Measurements from ENCODE around the gene NFE2L3.
A peak's percentile ranks its signal among the peaks of the same experiment; 100 is the strongest.
"Not testable (repeated sequence)": the region's sequence is repeated elsewhere in the genome, so short reads cannot be mapped to it uniquely, and the experiment has no call there.

NFE2L3 gene

DNA sequence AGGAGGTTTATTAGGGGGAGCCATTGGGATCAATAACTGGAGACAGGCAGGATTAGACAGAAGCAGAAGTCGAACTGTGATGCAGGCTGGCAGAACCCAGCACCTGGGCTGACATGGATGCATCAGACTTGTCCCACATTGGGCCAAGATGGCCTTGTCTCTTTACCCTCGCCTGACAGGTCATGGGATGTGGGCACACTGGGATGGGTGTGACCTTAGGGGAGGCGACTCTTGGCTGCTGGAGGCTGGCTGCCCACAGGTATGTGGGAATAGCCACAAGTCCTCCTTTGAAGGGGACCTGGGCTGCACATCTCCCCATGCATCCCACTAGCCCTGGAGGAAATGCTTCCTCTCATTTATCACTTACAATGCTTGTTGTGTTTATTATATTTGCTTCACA lies 17.3 kb downstream of the NFE2L3 start:
- DNase-seq, result no peak

DNA sequence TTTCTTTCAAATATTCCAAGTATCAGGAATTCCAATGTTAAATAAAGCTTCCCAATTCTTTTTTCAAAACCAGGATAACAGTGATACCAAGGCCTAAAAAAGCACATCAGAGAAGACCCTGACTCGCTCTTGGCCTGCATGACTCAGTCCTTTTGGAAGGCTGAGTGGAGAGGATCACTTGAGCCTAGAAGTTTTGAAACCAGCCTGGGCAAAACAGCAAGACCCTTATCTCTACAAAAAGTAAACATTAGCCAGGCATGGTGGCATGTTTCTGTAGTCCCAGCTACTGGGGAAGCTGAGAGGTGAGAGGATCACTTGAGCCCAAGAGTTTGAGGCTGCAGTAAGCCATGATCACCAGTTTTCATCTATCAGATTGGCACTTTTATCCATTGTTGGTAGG lies 18.7 kb downstream of the NFE2L3 start:
- no peak for DNase-seq

DNA sequence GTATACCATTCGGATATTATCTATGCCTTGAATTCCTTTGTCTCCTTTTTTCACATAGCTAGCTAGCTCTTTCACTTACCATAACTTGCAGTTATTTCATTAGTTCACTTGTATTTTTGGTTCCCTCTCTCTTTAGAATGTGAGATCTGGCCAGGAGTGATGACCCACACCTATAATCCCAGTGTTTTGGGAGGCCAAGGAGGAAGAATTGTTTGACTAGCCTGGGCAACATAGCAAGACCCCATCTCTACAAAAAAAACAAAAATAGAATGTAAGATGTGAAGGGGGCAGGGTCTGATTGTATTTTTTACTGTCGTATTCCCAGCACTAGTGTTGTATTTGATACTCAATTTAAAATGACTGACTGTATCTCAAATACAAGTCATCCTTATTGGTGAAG lies 19.6 kb downstream of the NFE2L3 start:
- no peak for DNase-seq

DNA sequence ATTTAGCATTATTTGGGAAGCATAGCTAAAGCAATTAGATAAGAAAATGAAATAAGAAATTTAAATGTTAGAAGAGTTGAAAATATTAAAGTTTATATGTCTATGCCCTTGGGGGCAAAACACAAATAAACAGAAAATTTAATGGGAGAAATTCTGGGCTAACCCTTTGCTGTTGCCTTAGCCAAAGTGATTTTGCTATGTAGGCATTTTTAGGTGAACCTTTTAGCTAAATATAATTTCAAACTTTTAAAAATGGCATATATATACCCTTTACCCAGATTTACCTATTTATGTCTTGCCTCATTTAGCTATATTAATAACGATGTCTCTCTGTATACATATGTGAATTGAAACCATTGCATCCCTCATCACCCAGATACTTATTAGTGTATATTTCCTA lies 20.1 kb downstream of the NFE2L3 start:
- DNase-seq, result no peak

DNA sequence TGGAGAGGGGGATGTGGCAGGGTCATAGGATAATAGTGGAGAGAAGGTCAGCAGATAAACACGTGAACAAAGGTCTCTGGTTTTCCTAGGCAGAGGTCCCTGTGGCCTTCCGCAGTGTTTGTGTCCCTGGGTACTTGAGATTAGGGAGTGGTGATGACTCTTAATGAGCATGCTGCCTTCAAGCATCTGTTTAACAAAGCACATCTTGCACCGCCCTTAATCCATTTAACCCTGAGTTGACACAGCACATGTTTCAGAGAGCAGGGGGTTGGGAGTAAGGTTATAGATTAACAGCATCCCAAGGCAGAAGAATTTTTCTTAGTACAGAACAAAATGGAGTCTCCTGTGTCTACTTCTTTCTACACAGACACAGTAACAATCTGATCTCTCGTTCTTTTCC lies 23.9 kb downstream of the NFE2L3 start:
- not testable (repeated sequence) for DNase-seq

DNA sequence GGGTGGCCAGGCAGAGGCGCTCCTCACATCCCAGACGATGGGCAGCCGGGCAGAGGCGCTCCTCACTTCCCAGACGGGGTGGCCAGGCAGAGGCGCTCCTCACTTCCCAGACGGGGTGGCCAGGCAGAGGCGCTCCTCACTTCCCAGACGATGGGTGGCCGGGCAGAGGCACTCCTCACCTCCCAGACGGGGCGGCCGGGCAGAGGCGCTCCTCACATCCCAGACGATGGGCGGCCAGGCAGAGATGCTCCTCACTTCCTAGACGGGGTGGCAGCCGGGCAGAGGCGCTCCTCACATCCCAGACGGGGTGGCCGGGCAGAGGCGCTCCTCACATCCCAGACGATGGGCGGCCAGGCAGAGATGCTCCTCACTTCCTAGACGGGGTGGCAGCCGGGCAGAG lies 24.7 kb downstream of the NFE2L3 start:
- not testable (repeated sequence) for DNase-seq

DNA sequence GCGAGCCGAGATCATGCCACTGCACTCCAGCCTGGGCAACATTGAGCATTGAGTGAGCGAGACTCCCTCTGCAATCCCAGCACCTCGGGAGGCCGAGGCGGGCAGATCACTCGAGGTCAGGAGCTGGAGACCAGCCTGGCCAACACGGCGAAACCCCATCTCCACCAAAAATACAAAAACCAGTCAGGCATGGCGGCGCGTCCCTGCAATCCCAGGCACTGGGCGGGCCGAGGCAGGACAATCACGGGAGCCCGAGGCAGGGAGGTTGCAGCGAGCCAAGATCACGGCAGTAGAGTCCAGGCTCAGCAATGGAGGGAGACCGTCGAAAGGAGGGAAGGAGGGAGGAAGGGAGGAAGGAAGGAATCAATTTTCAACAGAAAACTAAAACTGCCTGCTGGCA lies 25.3 kb downstream of the NFE2L3 start:
- DNase-seq, result not testable (repeated sequence)

DNA sequence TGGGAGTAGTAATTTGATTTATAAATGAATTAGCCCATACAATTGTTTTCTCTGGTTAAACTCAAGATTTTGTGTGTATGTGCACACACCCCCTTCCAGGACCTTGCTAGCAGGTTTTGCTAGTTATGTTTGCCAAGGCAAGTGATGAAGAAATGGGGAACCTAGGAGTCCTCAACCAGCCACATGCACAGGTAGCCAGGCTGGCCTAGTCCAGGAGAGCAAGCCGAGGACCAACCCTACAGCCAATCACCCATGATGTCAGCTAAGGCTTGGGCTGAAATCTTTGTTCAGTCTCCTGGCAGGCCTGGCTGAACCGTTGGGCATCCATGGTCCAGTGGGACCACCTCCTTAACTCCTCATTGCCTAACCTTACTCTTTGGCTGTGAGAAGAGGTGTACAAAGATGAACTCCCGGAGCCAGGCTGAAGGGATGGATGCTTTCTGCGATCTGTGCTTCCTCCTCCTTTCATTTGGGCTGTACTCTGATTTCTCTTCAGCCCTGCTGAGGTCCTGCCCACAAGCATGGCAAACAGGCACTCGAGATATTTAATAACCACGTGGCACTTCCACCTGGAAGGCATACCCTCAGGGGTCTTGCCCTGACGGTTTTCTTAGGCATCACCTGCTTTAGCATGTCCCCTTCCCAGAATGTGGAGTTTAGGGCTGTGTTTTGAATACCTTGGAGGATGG lies 26.4 kb downstream of the NFE2L3 start:
- DNase-seq, result no peak

DNA sequence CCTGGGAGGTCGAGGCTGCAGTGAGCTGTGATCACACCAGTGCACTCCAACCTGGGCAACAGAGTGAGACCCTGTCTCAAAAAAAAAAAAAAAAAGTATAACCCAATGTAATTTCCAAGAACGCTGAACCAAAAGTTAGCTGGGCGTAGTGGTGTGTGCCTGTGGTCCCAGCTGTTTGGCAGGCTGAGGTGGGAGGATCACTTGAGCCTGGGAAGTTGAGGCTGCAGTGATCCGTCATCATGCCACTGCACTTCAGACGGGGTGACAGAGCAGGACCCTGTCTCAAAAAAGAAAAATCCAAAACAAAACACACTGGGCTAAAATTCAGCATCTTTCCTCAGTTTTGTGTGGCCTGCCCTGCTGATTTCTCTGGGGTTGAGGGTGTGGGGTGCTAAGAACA lies 27.4 kb downstream of the NFE2L3 start:
- no peak for DNase-seq

DNA sequence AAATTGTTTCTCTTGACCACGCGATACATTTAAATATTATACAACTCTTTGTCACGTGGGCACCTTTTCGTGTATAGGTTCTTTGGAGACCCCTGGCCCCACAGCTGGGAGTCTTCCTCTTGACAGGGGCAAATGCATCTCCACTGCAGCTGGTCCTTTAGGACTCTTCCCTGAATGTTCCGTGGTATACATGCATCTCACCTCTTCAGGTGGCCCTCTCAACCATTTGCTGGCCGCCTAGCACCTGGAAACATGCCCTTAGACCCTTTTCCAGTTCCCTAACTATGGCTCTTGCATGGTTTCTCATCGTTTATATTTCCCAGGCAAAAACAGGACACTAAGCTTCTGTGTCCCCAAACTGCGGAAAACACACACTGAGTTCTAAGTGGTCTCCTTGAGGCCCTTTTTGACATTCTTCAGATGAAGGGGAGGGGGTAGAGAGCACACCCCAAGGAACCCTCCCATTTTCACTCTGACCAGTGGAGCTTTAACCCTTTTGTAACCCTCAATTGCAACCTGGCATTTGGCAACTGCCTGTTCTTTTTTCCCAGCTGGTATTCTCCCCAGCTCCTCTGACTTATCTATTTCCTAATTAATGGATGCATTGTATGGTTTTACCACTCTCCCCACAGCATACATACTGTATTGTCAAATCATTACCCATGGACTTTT lies 28.0 kb downstream of the NFE2L3 start:
- DNase-seq, result no peak

DNA sequence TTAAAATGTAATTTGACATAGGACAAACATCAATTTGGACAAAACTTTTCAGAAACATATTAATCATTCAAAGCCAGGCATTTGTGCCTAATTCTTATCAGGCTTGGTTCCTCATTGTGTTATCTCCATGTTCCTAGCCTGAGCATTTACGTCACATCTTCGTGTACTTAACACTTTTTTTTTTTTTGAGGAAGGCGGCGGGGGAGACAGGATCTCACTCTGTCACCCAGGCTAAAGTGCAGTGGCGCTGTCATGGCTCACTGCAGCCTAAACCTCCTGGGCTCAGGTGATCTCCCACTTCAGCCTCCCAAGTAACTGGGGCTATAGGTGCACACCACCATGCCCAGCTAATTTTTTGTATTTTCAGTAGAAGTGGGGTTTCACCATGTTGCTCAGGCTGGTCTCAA lies 28.8 kb downstream of the NFE2L3 start:
- no peak for DNase-seq

DNA sequence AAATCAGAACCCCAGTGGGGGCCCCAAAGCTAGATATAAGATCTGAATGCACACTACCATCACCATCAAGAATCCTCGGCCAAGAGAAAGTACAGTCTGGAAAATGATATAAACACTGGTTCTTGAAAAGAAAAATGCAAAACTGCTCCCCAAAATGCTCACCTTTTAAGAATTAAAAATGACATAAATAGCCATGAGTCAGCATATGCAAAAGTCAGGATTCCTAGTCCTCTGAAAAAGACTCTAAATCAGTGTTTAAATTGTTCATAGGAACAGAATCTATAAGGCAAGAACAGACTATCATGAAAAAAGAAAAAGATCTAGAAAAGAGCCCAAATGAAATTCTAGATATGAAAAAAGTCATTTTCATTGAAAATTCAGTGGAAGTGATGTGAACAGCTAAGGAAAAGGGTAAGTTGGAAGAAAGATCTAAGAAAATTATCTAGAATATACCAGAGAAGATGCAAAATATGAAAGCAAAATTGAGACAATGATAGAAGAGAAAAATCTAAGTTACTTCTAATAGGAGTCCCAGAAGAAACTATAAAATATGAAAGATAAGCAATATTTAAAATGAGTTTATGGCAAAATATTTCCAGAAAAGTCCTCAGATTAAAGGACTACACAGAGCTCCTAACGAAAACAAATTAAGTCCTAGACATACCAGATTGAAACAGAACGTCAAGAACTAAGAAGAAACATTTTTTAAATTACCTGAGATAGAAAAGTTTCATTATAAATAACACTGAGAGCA lies 29.7 kb downstream of the NFE2L3 start:
- no peak for DNase-seq

DNA sequence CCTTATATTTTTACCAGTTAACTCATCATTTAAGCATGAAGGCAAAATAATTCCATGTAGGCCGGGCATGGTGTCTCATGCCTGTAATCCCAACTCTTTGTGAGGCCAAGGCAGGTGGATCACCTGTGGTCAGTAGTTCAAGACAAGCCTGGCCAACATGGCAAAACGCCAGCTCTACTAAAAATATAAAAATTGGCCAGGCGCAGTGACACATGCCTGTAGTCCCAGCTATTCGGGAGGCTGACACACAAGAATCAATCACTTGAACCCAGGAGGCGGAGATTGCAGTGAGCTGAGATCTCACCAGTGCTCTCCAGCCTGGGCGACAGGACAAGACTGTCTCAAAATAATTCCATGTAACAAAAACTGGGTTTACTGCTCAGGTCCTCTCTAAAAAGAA lies 30.3 kb downstream of the NFE2L3 start:
- peak; percentile 15 for DNase-seq

DNA sequence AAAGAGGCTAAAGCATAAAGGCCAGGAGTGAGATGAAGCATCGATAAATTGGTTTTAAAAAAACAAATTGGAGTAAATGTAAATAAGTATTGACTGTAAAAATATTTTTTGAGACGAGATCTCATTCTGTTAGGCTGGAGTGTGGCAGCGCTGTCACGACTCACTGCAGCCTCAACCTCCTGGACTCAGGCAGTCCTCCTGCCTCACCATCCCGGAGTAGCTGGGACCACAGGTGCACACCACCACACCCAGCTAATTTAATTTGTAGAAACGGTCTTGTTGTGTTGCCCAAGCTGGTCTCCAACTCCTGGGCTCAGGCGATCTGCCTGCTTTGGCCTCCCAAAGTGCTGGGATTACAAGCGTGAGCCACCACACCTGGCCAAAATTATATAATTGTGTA lies 30.7 kb downstream of the NFE2L3 start:
- DNase-seq, result no peak

DNA sequence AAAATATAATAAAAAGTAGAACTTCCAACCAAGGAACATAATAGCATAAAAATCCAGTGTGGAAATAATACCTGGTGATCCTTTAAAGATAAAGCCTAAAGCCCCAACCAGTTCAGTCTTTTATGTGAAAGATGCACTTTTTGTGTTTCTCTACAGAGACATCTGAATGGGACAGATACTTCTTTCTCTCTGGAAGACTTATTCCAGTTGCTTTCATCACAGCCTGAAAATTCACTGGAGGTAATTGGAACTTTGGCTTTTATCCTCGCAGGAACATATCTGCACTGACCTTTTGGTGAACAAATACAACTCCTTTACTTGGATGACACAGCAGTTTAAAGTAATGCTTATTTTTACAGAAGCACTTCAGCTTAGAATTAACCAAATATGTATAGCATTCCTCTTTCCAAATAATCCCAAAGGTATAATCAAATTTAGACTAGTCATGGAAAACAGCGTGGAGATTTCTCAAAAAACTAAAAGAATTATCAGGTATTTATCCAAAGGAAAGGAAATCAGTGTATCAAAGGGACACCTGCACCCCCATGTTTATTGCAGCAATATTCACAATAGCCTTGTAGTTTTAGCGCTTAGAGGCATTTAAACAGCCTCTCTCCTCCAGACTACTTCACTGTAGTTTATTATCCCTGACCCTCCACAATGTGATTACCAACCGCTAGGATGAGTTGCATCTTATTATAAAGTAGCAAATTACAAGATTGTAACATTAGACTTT lies 31.7 kb downstream of the NFE2L3 start:
- peak; percentile 42 for DNase-seq

DNA sequence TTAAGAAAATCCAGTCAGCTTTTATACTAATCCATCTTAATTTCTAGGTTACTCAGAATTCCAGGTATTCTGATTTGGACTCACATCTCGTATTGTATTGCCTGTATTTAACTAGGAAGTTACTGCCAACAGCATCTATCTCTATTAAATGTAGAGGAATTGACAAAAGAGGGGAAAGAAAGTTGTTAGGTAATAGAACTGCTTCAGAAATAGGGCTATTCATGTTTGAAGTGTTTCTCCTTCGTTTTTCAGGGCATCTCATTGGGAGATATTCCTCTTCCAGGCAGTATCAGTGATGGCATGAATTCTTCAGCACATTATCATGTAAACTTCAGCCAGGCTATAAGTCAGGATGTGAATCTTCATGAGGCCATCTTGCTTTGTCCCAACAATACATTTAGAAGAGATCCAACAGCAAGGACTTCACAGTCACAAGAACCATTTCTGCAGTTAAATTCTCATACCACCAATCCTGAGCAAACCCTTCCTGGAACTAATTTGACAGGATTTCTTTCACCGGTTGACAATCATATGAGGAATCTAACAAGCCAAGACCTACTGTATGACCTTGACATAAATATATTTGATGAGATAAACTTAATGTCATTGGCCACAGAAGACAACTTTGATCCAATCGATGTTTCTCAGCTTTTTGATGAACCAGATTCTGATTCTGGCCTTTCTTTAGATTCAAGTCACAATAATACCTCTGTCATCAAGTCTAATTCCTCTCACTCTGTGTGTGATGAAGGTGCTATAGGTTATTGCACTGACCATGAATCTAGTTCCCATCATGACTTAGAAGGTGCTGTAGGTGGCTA lies 32.5 kb downstream of the NFE2L3 start:
- DNase-seq, result not testable (repeated sequence)

DNA sequence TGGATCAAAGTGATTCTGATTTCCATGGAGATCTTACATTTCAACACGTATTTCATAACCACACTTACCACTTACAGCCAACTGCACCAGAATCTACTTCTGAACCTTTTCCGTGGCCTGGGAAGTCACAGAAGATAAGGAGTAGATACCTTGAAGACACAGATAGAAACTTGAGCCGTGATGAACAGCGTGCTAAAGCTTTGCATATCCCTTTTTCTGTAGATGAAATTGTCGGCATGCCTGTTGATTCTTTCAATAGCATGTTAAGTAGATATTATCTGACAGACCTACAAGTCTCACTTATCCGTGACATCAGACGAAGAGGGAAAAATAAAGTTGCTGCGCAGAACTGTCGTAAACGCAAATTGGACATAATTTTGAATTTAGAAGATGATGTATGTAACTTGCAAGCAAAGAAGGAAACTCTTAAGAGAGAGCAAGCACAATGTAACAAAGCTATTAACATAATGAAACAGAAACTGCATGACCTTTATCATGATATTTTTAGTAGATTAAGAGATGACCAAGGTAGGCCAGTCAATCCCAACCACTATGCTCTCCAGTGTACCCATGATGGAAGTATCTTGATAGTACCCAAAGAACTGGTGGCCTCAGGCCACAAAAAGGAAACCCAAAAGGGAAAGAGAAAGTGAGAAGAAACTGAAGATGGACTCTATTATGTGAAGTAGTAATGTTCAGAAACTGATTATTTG lies 33.3 kb downstream of the NFE2L3 start:
- peak; percentile 38 for DNase-seq

DNA sequence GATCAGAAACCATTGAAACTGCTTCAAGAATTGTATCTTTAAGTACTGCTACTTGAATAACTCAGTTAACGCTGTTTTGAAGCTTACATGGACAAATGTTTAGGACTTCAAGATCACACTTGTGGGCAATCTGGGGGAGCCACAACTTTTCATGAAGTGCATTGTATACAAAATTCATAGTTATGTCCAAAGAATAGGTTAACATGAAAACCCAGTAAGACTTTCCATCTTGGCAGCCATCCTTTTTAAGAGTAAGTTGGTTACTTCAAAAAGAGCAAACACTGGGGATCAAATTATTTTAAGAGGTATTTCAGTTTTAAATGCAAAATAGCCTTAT lies 33.8 kb downstream of the NFE2L3 start:
- peak; percentile 16 for DNase-seq

DNA sequence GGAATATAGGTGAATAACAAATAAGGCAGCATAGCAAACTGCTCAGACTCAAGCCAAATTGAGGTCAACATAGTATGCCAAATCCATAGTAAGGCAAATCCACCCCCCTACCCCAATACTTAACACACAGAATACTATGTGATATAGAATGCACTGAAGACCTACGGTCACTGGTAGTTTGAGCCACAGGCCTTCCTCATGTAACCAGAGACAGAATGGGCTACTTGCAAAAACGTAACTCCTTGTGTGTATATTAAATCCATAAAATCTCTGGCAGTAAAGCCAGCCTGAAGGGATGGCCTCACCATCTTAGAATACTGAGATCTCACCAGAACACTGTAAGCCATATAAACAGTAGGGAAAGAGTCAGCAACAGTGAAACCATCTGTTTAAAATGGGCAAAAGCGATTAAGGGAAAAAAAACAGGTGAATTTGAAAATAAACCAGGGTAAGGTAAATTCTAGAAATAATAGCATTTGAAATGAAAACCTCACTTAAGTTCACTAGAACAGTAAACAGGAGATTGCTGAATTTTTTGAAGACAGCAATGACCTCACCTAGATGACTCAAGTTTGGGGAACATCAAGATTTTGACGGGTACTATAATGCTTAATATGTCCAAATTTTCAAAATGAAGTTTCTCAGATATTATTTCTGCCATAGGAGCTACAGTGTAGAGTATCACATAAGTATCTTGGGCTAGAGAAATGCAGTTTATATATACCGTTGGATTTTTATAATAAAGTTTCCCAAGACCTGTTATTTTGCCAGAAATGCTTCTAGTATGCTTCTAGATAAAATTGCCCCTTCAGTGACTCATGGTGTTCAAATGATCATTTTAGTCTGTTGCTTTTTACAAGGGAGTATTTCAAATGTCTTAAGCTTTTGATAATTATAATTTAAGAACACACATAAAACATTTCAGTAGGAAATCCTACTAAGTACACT lies 34.6 kb downstream of the NFE2L3 start:
- DNase-seq, result no peak

DNA sequence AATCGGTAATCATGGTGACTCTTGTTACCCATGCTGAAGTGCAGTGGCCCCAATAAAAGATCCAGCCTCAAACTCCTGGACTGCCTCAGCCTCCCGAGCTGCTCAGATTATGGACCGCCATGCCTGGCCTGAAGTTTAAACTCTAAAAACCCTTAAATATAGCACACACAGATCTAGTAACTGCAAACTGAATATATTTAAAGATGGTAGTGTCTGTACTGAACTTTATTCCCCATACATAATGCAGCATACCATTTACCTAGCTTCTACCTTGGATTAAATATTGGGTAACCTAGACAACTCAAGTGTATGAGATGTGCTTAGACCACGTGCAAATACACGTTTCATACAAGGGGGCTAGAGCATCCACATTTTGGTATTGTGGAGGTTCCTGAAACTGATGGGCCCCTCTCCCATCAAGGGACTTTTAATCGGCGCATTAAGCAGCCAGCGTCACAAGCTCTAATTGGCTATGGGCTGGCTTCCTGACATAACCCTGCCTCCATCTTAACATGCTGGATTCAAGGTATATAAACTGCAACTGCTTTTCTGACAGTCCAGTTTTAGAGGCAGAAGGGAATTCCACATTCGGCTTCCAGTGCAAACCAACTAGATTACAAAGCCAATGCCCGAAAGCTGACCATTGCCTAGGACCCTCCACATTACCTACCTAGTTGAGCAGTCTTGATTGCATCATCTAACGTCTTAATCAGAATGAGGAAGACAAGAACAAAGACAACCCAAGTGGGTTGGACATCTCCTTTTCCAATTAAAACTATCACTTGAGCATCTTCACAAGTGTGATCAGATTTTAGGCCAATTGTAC lies 35.6 kb downstream of the NFE2L3 start:
- peak; percentile 43 for DNase-seq
